OCI-LY7 (cell line): ENCODE data around the gene OR6C3. TPM values are rescaled to one million over a fixed set of nuclear protein-coding genes. Genes with fewer than 3 reads are reported as not detected.

ENCODE experiments used
- Bru-seq: library from RNA; stranded (reverse); fragments of 400-500 nt; gene quantifications from one replicate; lab custom pipeline; 2021; lab: Mats Ljungman, UMichigan
- BruChase-seq, 2 experiments: library from RNA; stranded (reverse); fragments of 400-500 nt; gene quantifications; one replicate each; lab custom pipeline; 2021; lab: Mats Ljungman, UMichigan
- BruUV-seq: library from RNA; stranded (reverse); fragments of 400-500 nt; replicated peaks from 2 replicates; lab custom pipeline; 2021; lab: Mats Ljungman, UMichigan
- CTCF ChIA-PET: fragments of 300-600 bp; sonication (Branson Sonifier 250); formaldehyde crosslinking; loops from one replicate; lab custom pipeline; 2022; ENCODE audit warnings: antibody characterized with exemption; ENCODE audit not compliant: unreplicated experiment; lab: Charles Lee
- POLR2A ChIA-PET: fragments of 300-600 bp; sonication (Branson Sonifier 250); formaldehyde crosslinking; loops from one replicate; lab custom pipeline; 2022; ENCODE audit warnings: antibody characterized with exemption; lab: Charles Lee
- DNase-seq: peaks from one replicate; pipeline ENCODE4 v3.0.0-alpha.2; 2015; ENCODE audit warnings: low spot score
- H2AFZ ChIP-seq: fragments of 200-600 bp; sonication (generic), shearing (Covaris generic); 2 replicates; pipeline ENCODE4 v1.6.1; 2014; ENCODE audit warnings: mild to moderate bottlenecking, antibody characterized with exemption, low read length, moderate library complexity
- H3K27ac ChIP-seq: fragments of 200-600 bp; sonication (generic); 2 replicates; pipeline ENCODE4 v1.5.1; 2014; ENCODE audit warnings: mixed run types, low read depth, mild to moderate bottlenecking, moderate library complexity, low read length, inconsistent platforms; ENCODE audit not compliant: poor library complexity, severe bottlenecking
- H3K36me3 ChIP-seq: fragments of 200-600 bp; sonication (generic); 2 replicates; pipeline ENCODE4 v1.6.1; 2014; ENCODE audit warnings: mild to moderate bottlenecking, antibody characterized with exemption, low read length, moderate library complexity, mixed read lengths; ENCODE audit not compliant: insufficient read depth
- H3K4me1 ChIP-seq: fragments of 200-600 bp; sonication (generic); 2 replicates; pipeline ENCODE4 v1.5.1; 2014; ENCODE audit warnings: mild to moderate bottlenecking, low read length; ENCODE audit not compliant: insufficient read depth, poor library complexity, severe bottlenecking
- H3K4me2 ChIP-seq: fragments of 200-600 bp; sonication (generic); 2 replicates; pipeline ENCODE4 v1.6.1; 2014; ENCODE audit warnings: mild to moderate bottlenecking, low read length
- H3K4me3 ChIP-seq: fragments of 200-600 bp; sonication (generic); 2 replicates; pipeline ENCODE4 v1.5.1; 2014; ENCODE audit warnings: mild to moderate bottlenecking, low read depth, low read length; ENCODE audit not compliant: poor library complexity, severe bottlenecking
- H3K79me2 ChIP-seq: fragments of 200-600 bp; sonication (generic); 2 replicates; pipeline ENCODE4 v1.6.1; 2016; ENCODE audit warnings: low read depth, mild to moderate bottlenecking, low read length, moderate library complexity, mixed read lengths; ENCODE audit not compliant: insufficient read depth
- H3K9me2 ChIP-seq: fragments of 200-600 bp; sonication (generic); 2 replicates; pipeline ENCODE4 v1.6.1; 2016; ENCODE audit warnings: mild to moderate bottlenecking, low read length, mixed read lengths; ENCODE audit not compliant: insufficient read depth
- H3K9me3 ChIP-seq: fragments of 200-600 bp; sonication (generic); 2 replicates; pipeline ENCODE4 v1.6.1; 2014; ENCODE audit warnings: mild to moderate bottlenecking, mixed run types, low read length, mixed read lengths
- H4K20me1 ChIP-seq: fragments of 200-600 bp; sonication (generic); 2 replicates; pipeline ENCODE4 v1.6.1; 2014; ENCODE audit warnings: mild to moderate bottlenecking, antibody characterized with exemption, low read length, moderate library complexity, mixed read lengths; ENCODE audit not compliant: insufficient read depth
- EZH2phosphoT487 ChIP-seq: fragments of 200-600 bp; sonication (generic); IDR thresholded peaks from 2 replicates; pipeline ENCODE4 v1.6.1; 2018; ENCODE audit warnings: low read depth, borderline replicate concordance, mild to moderate bottlenecking, mixed run types, antibody characterized with exemption, low read length, moderate library complexity, mixed read lengths
- intact Hi-C: fragments of 100-400 bp; cut with micrococcal nuclease; formaldehyde crosslinking; loops from one replicate; pipeline ENCODE4 v1.10.0; 2022; ENCODE audit not compliant: unreplicated experiment
- long read RNA-seq: library from polyadenylated mRNA; stranded (forward); transcript quantifications from one replicate; pipeline ENCODE4 v2.0.0, GENCODE V29; 2022
- total RNA-seq, 2 experiments: library from RNA; depleted of rRNA in 1 of 2; stranded (reverse); fragments of >200 nt in 1 of 2; shearing (Covaris generic) in 1 of 2; gene quantifications; 2 replicates each; pipeline ENCODE4 v1.2.3, GENCODE V29; 2014 to 2022
- TF ChIP-seq, protein P1 (sequence below): fragments of 200-600 bp; sonication (generic); conservative IDR thresholded peaks from 2 replicates; pipeline ENCODE4 v1.5.1; 2014; ENCODE audit warnings: mild to moderate bottlenecking, antibody characterized with exemption, low read length, moderate library complexity, mixed read lengths

The OR6C3 gene
- total RNA-seq (2014; rRNA removed; shearing (Covaris generic)) (not detected in 2 replicates), total RNA-seq (2022) (not detected in 2 replicates), Bru-seq, nascent RNA (not detected), BruChase-seq, experiment 1, labeled RNA remaining after a 6-hour chase (not detected), BruChase-seq, experiment 2, labeled RNA remaining after a 2-hour chase (not detected)
- long read RNA-seq = 0 reads

DNA sequence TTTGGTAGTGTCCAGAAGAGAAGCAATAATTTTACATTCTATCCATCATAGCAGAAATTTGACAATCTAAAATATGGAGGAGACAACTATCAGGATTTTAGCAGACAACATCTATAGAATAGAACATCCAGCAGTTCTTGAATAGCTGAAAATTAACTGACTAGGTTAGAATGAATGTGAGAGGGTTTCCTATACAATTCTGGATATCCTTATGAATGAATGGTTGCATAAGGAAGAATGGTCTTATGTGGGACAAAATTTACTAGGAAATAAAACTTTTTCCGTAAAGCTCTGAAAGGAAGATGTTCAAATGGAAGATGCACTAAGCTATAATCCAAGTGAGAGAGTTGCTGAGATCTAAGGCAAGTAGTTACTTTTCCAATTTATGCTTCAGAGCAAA lies at the start of gene OR6C3:
Gene OR6C3 (plus strand): TSS at position 301 of the 400 bp plus-strand sequence. CDS start 955 bp downstream, outside the sequence.
- H3K4me1 ChIP-seq = no peaks in the 10 kb centered on the region
- H3K27ac ChIP-seq = no peak within 1 kb of the TSS
- intact Hi-C loops = no loop called here
- H3K4me3 ChIP-seq = no peak within 1 kb of the TSS
- TF ChIP-seq EZH2phosphoT487 = no peak
- TF ChIP-seq, protein P1, sequence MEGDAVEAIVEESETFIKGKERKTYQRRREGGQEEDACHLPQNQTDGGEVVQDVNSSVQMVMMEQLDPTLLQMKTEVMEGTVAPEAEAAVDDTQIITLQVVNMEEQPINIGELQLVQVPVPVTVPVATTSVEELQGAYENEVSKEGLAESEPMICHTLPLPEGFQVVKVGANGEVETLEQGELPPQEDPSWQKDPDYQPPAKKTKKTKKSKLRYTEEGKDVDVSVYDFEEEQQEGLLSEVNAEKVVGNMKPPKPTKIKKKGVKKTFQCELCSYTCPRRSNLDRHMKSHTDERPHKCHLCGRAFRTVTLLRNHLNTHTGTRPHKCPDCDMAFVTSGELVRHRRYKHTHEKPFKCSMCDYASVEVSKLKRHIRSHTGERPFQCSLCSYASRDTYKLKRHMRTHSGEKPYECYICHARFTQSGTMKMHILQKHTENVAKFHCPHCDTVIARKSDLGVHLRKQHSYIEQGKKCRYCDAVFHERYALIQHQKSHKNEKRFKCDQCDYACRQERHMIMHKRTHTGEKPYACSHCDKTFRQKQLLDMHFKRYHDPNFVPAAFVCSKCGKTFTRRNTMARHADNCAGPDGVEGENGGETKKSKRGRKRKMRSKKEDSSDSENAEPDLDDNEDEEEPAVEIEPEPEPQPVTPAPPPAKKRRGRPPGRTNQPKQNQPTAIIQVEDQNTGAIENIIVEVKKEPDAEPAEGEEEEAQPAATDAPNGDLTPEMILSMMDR = no peak
- H3K9me2 ChIP-seq = no peaks in the 10 kb centered on the region
- H4K20me1 ChIP-seq = no peaks in the 10 kb centered on the region
- H3K36me3 ChIP-seq = no peaks in the 10 kb centered on the region
- DNase-seq = no peak
- BruUV-seq = no TSS peak
- H3K79me2 ChIP-seq = no peaks in the 10 kb centered on the region
- no peak within 1 kb of the TSS for H2AFZ ChIP-seq
- CTCF ChIA-PET = no interaction called here
- no peaks in the 10 kb centered on the region for H3K9me3 ChIP-seq
- no peak within 1 kb of the TSS for H3K4me2 ChIP-seq
- POLR2A ChIA-PET = interaction anchor here (0.5 kb wide), 1 partner anchor 1426 kb away, joined by 4 read pairs; no protein-coding TSS in a partner anchor

DNA sequence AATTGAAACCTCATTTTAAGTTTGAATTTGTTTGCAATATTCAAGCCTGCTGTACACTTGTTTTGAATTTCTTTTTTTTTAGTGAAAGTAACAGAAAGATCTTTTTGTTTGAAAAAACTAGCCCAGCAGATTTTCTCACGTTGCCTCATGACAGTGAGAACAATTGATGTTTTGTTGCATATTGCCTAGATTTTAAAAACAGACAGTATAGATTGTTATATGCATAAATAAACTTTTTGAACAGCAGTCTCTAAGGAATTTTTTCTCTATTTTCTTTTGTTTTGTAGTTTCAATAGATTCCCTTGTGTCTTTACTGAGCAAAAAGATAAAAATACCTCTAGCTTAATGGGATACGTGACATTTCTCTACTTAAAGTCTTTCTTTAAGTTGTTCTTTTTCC lies 49.6 kb upstream of the OR6C3 start:
- no peak overlapping the region for H2AFZ ChIP-seq
- BruUV-seq = no TSS peak
- H3K36me3 ChIP-seq = no peaks in the 10 kb centered on the region
- H3K9me3 ChIP-seq = no peaks in the 10 kb centered on the region
- H3K27ac ChIP-seq = no peak overlapping the region
- H4K20me1 ChIP-seq = no peaks in the 10 kb centered on the region
- TF ChIP-seq, protein P1 = no peak
- no peak for TF ChIP-seq EZH2phosphoT487
- intact Hi-C loops = no loop called here
- POLR2A ChIA-PET = no interaction called here
- CTCF ChIA-PET = no interaction called here
- no peak overlapping the region for H3K4me2 ChIP-seq
- H3K4me3 ChIP-seq = no peak overlapping the region
- no peak for DNase-seq
- H3K79me2 ChIP-seq = no peaks in the 10 kb centered on the region
- H3K4me1 ChIP-seq = no peaks in the 10 kb centered on the region
- H3K9me2 ChIP-seq = no peaks in the 10 kb centered on the region

DNA sequence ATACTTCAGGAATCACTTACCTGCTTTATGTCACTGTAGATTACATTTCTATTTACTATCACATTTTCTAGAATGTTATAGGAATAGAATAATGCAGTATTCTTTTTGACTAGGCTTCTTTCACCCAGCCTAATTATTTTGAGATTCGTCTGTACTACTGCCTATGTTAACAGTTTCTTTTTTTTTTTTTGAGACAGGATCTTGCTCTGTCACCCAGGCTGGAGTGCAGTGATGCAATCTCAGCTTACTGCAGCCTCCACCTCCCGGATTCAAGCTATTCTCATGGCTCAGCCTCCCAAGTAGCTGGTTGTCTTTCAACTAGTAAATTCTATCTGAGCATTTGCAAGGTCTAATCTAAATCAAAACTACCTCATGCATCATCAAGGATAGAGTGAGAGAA lies 40.5 kb upstream of the OR6C3 start:
- H3K79me2 ChIP-seq = no peaks in the 10 kb centered on the region
- TF ChIP-seq, protein P1 = no peak
- no peak for TF ChIP-seq EZH2phosphoT487
- H3K4me1 ChIP-seq = no peaks in the 10 kb centered on the region
- intact Hi-C loops = no loop called here
- no peak for DNase-seq
- no peak overlapping the region for H3K27ac ChIP-seq
- H3K9me3 ChIP-seq = no peaks in the 10 kb centered on the region
- no peak overlapping the region for H3K4me3 ChIP-seq
- H3K36me3 ChIP-seq = no peaks in the 10 kb centered on the region
- H2AFZ ChIP-seq = no peak overlapping the region; the same call in 1 of the 2 replicates
- ChIA-PET POLR2A (interaction anchor here (0.9 kb wide), 1 partner anchor 31 kb away, joined by 3 read pairs; no protein-coding TSS in a partner anchor), CTCF (no interaction called here)
- no peaks in the 10 kb centered on the region for H4K20me1 ChIP-seq
- no peak overlapping the region for H3K4me2 ChIP-seq
- H3K9me2 ChIP-seq = no peaks in the 10 kb centered on the region
- no TSS peak for BruUV-seq
